HEK293 (cell line): ENCODE data around the gene YAF2.

Experiments used
- CTCF ChIA-PET: fragments of 350-600 bp; formaldehyde crosslinking; extraction: SDS; loops from one replicate; lab custom pipeline; 2021; ENCODE audit warnings: antibody characterized with exemption; lab: Yijun Ruan, JAX
- POLR2A ChIA-PET: fragments of 300-600 bp; formaldehyde crosslinking; extraction: SDS; loops from one replicate; lab custom pipeline; 2020; ENCODE audit warnings: antibody characterized with exemption, inconsistent platforms; lab: Yijun Ruan, JAX
- H3K27ac ChIP-seq: fragments of 200-500 bp; sonication (Bioruptor generic); 2 replicates; pipeline ENCODE4 v1.5.1; 2014; ENCODE audit warnings: low read depth, low read length, control low read depth, inconsistent platforms; ENCODE audit errors: extremely low read depth
- H3K36me3 ChIP-seq, 2 experiments: fragments of 200-500 bp in 1 of 2; sonication (Bioruptor generic) in 1 of 2; 1 replicate in 1 of 2; 2 replicates in 1 of 2; pipeline ENCODE4 v1.5.1; 2014 to 2017; ENCODE audit warnings: inconsistent platforms in 2 of 2, low read length in 2 of 2; ENCODE audit not compliant: control insufficient read depth in 2 of 2, insufficient read depth in 1 of 2
- H3K4me1 ChIP-seq: fragments of 200-500 bp; sonication (Bioruptor generic); 2 replicates; pipeline ENCODE4 v1.5.1; 2014; ENCODE audit warnings: mild to moderate bottlenecking, low read length, inconsistent platforms; ENCODE audit not compliant: control insufficient read depth, insufficient read depth
- H3K4me3 ChIP-seq: 2 replicates; pipeline ENCODE4 v1.5.1; 2011; ENCODE audit warnings: low read depth, mild to moderate bottlenecking, control low read depth, low read length, moderate library complexity
- H3K9me3 ChIP-seq: fragments of 200-500 bp; sonication (Bioruptor generic); 2 replicates; pipeline ENCODE4 v1.5.1; 2014; ENCODE audit warnings: low read depth, low read length, inconsistent platforms; ENCODE audit not compliant: control insufficient read depth, insufficient read depth
- EGR2 ChIP-seq: fragments of 450-650 bp; formaldehyde crosslinking; IDR thresholded peaks from 2 replicates; pipeline ENCODE4 v1.5.1; 2016; ENCODE audit warnings: low read depth, missing biosample characterization, missing genetic modification characterization
- GFI1B ChIP-seq: fragments of 450-650 bp; formaldehyde crosslinking; IDR thresholded peaks from 2 replicates; pipeline ENCODE4 v1.5.1; 2016; ENCODE audit warnings: missing biosample characterization, missing genetic modification characterization
- GLI2 ChIP-seq: fragments of 450-650 bp; formaldehyde crosslinking; IDR thresholded peaks from 2 replicates; pipeline ENCODE4; 2017; ENCODE audit warnings: missing biosample characterization, missing genetic modification characterization, low read depth, borderline replicate concordance
- MEIS1 ChIP-seq: sonication (generic); formaldehyde crosslinking; IDR thresholded peaks from 2 replicates; pipeline ENCODE4 v1.8.1; 2022; ENCODE audit warnings: missing genetic modification reagents, mild to moderate bottlenecking, borderline replicate concordance
- MYNN ChIP-seq: fragments of 450-650 bp; formaldehyde crosslinking; IDR thresholded peaks from 2 replicates; pipeline ENCODE4 v1.5.1; 2016; ENCODE audit warnings: missing biosample characterization, missing genetic modification characterization, borderline replicate concordance
- PRDM6 ChIP-seq: fragments of 450-650 bp; formaldehyde crosslinking; IDR thresholded peaks from 2 replicates; pipeline ENCODE4 v1.5.1; 2017; ENCODE audit warnings: missing biosample characterization, missing genetic modification characterization
- TRIM28 ChIP-seq: IDR thresholded peaks from 2 replicates; pipeline ENCODE4 v1.6.1; 2011; ENCODE audit warnings: low read length, control low read depth, borderline replicate concordance
- ZBTB26 ChIP-seq: fragments of 450-650 bp; formaldehyde crosslinking; optimal IDR thresholded peaks from 2 replicates; pipeline ENCODE3; 2016; ENCODE audit warnings: missing biosample characterization, mild to moderate bottlenecking, missing genetic modification characterization
- ZBTB44 ChIP-seq: fragments of 450-650 bp; IDR thresholded peaks from 2 replicates; pipeline ENCODE4 v1.5.1; 2018; ENCODE audit warnings: missing biosample characterization, mild to moderate bottlenecking, missing genetic modification characterization
- ZNF175 ChIP-seq: fragments of 450-650 bp; formaldehyde crosslinking; IDR thresholded peaks from 2 replicates; pipeline ENCODE4 v1.5.1; 2016; ENCODE audit warnings: missing biosample characterization, missing genetic modification characterization
- ZNF221 ChIP-seq: fragments of 450-650 bp; formaldehyde crosslinking; IDR thresholded peaks from 2 replicates; pipeline ENCODE4 v1.5.1; 2017; ENCODE audit warnings: missing biosample characterization, missing genetic modification characterization, borderline replicate concordance
- ZNF501 ChIP-seq: fragments of 450-650 bp; formaldehyde crosslinking; IDR thresholded peaks from 2 replicates; pipeline ENCODE4 v1.5.1; 2016; ENCODE audit warnings: missing biosample characterization, missing genetic modification characterization
- ZNF513 ChIP-seq: fragments of 450-650 bp; IDR thresholded peaks from 2 replicates; pipeline ENCODE4 v1.5.1; 2018; ENCODE audit warnings: missing biosample characterization, missing genetic modification characterization
- ZNF529 ChIP-seq: fragments of 450-650 bp; formaldehyde crosslinking; IDR thresholded peaks from 2 replicates; pipeline ENCODE4 v1.5.1; 2017; ENCODE audit warnings: missing genetic modification characterization, missing biosample characterization; ENCODE audit not compliant: insufficient replicate concordance
- ZNF544 ChIP-seq: fragments of 450-650 bp; formaldehyde crosslinking; IDR thresholded peaks from 2 replicates; pipeline ENCODE4 v1.5.0; 2017; ENCODE audit warnings: missing biosample characterization, missing genetic modification characterization
- ZNF580 ChIP-seq: fragments of 450-650 bp; formaldehyde crosslinking; IDR thresholded peaks from 2 replicates; pipeline ENCODE4 v1.5.1; 2016; ENCODE audit warnings: missing biosample characterization, missing genetic modification characterization
- ZNF596 ChIP-seq: fragments of 450-650 bp; IDR thresholded peaks from 2 replicates; pipeline ENCODE4 v1.5.0; 2018; ENCODE audit warnings: missing biosample characterization, mild to moderate bottlenecking, missing genetic modification characterization, moderate library complexity
- ZNF629 ChIP-seq: fragments of 450-650 bp; formaldehyde crosslinking; IDR thresholded peaks from 2 replicates; pipeline ENCODE4 v1.5.1; 2017; ENCODE audit warnings: missing biosample characterization, missing genetic modification characterization
- ZNF645 ChIP-seq: fragments of 450-650 bp; formaldehyde crosslinking; IDR thresholded peaks from 2 replicates; pipeline ENCODE4; 2016; ENCODE audit warnings: missing biosample characterization, missing genetic modification characterization
- ZNF658 ChIP-seq: fragments of 450-650 bp; formaldehyde crosslinking; IDR thresholded peaks from 2 replicates; pipeline ENCODE4; 2016; ENCODE audit warnings: missing biosample characterization, missing genetic modification characterization
- ZNF692 ChIP-seq: fragments of 450-650 bp; formaldehyde crosslinking; IDR thresholded peaks from 2 replicates; pipeline ENCODE4 v1.5.1; 2016; ENCODE audit warnings: missing biosample characterization, missing genetic modification characterization
- ZNF704 ChIP-seq: fragments of 450-650 bp; formaldehyde crosslinking; IDR thresholded peaks from 2 replicates; pipeline ENCODE4 v1.5.1; 2016; ENCODE audit warnings: missing biosample characterization, missing genetic modification characterization
- ZNF707 ChIP-seq: fragments of 450-650 bp; formaldehyde crosslinking; IDR thresholded peaks from 2 replicates; pipeline ENCODE4 v1.5.1; 2016; ENCODE audit warnings: missing biosample characterization, missing genetic modification characterization

YAF2 gene

GRCh38 chr12:42130672-42131402 is 107.2 kb downstream of the YAF2 start (continued):
- peak; percentile 50 for TF ChIP-seq PRDM6
- TF ChIP-seq MEIS1 (CRISPR knock-in tag) = no peak
- no peak for TF ChIP-seq ZNF580 (tag by site-specific recombination)
- no peak for TF ChIP-seq ZNF175 (tag by site-specific recombination)
- TF ChIP-seq ZNF513 = no peak
- TF ChIP-seq ZNF596 (tag by site-specific recombination) = no peak
- TF ChIP-seq GLI2 = no peak
- TF ChIP-seq MYNN (tag by site-specific recombination) = peak; percentile 97
- TF ChIP-seq ZNF629 (tag by site-specific recombination) = peak; percentile 78
- no peak for TF ChIP-seq ZNF544 (tag by site-specific recombination)
- no peak for TF ChIP-seq ZBTB44
- TF ChIP-seq ZNF645 = no peak
- TF ChIP-seq TRIM28 = no peak
- TF ChIP-seq EGR2 (tag by site-specific recombination) = no peak
- no peak for TF ChIP-seq ZBTB26 (tag by site-specific recombination)
- no peak for TF ChIP-seq ZNF529 (tag by site-specific recombination)
- 0 out of 2 replicates have a peak, but pooled peaks have one; percentile 40 for TF ChIP-seq GFI1B
- TF ChIP-seq ZNF707 (tag by site-specific recombination) = no peak
- TF ChIP-seq ZNF658 (tag by site-specific recombination) = no peak

GRCh38 chr12:42129595-42130204 is 108.3 kb downstream of the YAF2 start:
- no peaks in the 10 kb centered on the region for H3K9me3 ChIP-seq
- ChIA-PET POLR2A (no interaction called here), CTCF (interaction anchor here (0.6 to 2.6 kb wide), 6 partner anchors 26 to 242 kb away, joined by 3 to 13 read pairs (median 3); no protein-coding TSS in a partner anchor)
- peaks cover 14% of the 10 kb centered on the region for H3K4me1 ChIP-seq
- no peaks in the 10 kb centered on the region; a peak in 1 of 3 replicates for H3K36me3 ChIP-seq
- H3K4me3 ChIP-seq = no peak overlapping the region
- no peak overlapping the region for H3K27ac ChIP-seq
- TF ChIP-seq ZNF692 (no peak), ZNF221 (tag by site-specific recombination) (no peak), ZNF704 (tag by site-specific recombination) (no peak), ZNF501 (tag by site-specific recombination) (no peak)
